Uterus (tissue), 4 donors: Measurements from ENCODE around the gene CHD3. TPM values are rescaled to one million over a fixed set of nuclear protein-coding genes. Genes with fewer than 3 reads are reported as not detected.

ENCODE experiments used
- DNase-seq, 2 donors: peaks; one replicate each; pipeline ENCODE4 v3.0.0-alpha.2; 2019 to 2020
- H3K27ac ChIP-seq, 2 donors: fragments of 200-600 bp; sonication (generic); 1 replicate in 1 of 2; 2 replicates in 1 of 2; pipeline ENCODE4 v1.5.1; 2016 to 2018
- H3K27me3 ChIP-seq, 2 donors: fragments of 200-600 bp; sonication (generic); one replicate each; pipeline ENCODE4 v1.5.1; 2018 to 2019; ENCODE audit warnings: control low read depth in 1 of 2
- H3K36me3 ChIP-seq, 2 donors: fragments of 200-600 bp; sonication (generic); one replicate each; pipeline ENCODE4 v1.5.1; 2019; ENCODE audit warnings: control low read depth in 1 of 2
- H3K4me1 ChIP-seq, 2 donors: fragments of 200-600 bp; sonication (generic); one replicate each; pipeline ENCODE4 v1.5.1; 2018 to 2019; ENCODE audit warnings: control low read depth in 1 of 2
- H3K4me3 ChIP-seq, 2 donors: fragments of 200-600 bp; sonication (generic); 1 replicate in 1 of 2; 2 replicates in 1 of 2; pipeline ENCODE4 v1.5.1; 2018 to 2019; ENCODE audit warnings: mild to moderate bottlenecking in 1 of 2
- H3K9me3 ChIP-seq, 2 donors: fragments of 200-600 bp; sonication (generic); one replicate each; pipeline ENCODE4 v1.5.1; 2019; ENCODE audit warnings: control low read depth in 1 of 2
- POLR2A ChIP-seq, 2 donors: fragments of 450-650 bp; IDR thresholded peaks; one replicate each; pipeline ENCODE4 v1.6.1; 2016; ENCODE audit warnings: antibody characterized with exemption in 2 of 2, mild to moderate bottlenecking in 1 of 2, moderate library complexity in 1 of 2
- intact Hi-C: fragments of 100-400 bp; cut with DNase I; formaldehyde crosslinking; loops from one replicate; pipeline ENCODE4 v1.15.1; 2023; ENCODE audit warnings: low total_unique reads
- total RNA-seq, 4 donors: library from RNA; depleted of rRNA in 3 of 4; stranded (reverse); fragments of >200 nt in 3 of 4; gene quantifications; one replicate each; pipeline versions ENCODE4 v1.1.0 to v1.2.4, GENCODE V29; 2014 to 2023
- TF ChIP-seq, protein P1 (sequence below), 4 experiments: fragments of 200-600 bp in 2 of 4; fragments of 450-650 bp in 2 of 4; sonication (generic) in 2 of 4; IDR thresholded peaks; one replicate each; pipeline ENCODE4 v1.5.1; 2016 to 2019; ENCODE audit warnings: antibody characterized with exemption in 4 of 4, mild to moderate bottlenecking in 2 of 4, moderate library complexity in 1 of 4
- donor health status: DM: yes; HTN: yes; CAD: no.

The CHD3 gene
- total RNA-seq, 4 donors from 2014 or later, result 81.0 to 165 (median 133) TPM

DNA sequence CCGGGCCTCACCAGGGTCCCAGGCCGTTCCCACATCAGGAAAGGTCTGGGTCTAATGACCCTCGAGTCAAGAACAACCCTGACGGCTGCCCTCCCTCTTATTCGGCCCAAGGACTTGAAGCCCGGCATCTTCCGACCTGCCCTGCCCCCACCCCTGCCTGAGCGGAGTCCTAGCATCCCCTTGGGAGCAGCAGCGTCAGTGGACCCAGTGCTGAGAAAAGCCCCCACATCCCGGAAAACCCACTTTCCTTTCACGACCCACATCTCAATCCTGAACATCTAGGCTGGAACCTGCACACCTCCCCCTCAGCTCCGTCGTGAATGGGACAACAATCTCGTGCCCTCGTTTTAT, 33.0 kb upstream of the CHD3 start:
- H3K27me3 ChIP-seq, result no peaks in the 10 kb centered on the region
- peak overlapping the region; percentile 6 to 10 for H3K4me3 ChIP-seq
- intact Hi-C loops, result no loop called here
- peak overlapping the region; percentile 90 to 98 for H3K27ac ChIP-seq
- H3K4me1 ChIP-seq, result peaks cover 0 to 9% of the 10 kb centered on the region in 2 donors
- H3K9me3 ChIP-seq, result no peaks in the 10 kb centered on the region
- no peak for TF ChIP-seq POLR2A (IDR thresholded peaks at IDR 0.05)
- TF ChIP-seq, protein P1, sequence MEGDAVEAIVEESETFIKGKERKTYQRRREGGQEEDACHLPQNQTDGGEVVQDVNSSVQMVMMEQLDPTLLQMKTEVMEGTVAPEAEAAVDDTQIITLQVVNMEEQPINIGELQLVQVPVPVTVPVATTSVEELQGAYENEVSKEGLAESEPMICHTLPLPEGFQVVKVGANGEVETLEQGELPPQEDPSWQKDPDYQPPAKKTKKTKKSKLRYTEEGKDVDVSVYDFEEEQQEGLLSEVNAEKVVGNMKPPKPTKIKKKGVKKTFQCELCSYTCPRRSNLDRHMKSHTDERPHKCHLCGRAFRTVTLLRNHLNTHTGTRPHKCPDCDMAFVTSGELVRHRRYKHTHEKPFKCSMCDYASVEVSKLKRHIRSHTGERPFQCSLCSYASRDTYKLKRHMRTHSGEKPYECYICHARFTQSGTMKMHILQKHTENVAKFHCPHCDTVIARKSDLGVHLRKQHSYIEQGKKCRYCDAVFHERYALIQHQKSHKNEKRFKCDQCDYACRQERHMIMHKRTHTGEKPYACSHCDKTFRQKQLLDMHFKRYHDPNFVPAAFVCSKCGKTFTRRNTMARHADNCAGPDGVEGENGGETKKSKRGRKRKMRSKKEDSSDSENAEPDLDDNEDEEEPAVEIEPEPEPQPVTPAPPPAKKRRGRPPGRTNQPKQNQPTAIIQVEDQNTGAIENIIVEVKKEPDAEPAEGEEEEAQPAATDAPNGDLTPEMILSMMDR (IDR thresholded peaks at IDR 0.05), result no peak
- no peaks in the 10 kb centered on the region for H3K36me3 ChIP-seq
- peak in 1 of 2 donors; percentile 55 for DNase-seq

DNA sequence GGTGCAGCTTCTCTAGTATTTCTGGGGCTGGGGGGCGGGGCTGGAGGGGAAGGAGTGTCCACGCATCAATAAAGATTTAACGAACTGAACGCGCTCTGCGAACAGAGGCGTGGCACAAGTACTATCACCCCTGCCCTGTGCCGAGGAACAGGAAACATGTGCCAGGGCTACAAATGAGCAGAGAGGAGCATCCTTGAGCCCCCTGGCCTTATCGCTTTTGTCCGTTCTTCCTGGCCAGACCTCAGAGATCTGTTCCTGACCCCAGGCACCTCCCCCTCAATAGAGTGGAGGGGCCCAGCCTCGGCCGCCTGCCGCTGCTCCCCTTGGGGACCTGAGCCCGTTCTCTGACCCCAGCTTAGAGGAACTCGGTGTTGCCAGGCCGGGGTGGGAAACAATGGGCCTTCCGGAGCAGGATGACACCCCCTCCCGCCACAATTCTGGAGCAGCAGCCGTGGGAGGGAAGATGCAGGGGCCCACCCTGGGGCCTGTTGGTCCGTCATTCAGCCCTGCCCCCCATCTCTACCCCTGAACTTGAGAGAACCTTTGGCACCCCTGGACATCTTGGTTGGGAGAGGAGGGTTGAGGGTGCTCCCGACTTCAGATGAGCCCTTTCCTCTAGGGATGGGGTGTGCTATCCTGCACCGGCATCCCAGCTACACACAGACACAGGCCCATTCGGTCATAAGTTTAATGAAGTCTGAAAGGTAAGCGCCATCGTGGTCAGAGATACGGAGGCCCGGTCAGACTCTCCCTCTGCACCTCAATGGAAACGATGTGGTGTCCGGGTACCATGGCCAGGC, 32.4 kb upstream of the CHD3 start:
- Histone ChIP-seq H3K36me3 (no peaks in the 10 kb centered on the region), H3K9me3 (no peaks in the 10 kb centered on the region), H3K27ac (peak overlapping the region; percentile 90 to 98), H3K4me1 (peaks cover 0 to 9% of the 10 kb centered on the region in 2 donors), H3K27me3 (no peaks in the 10 kb centered on the region), H3K4me3 (peak overlapping the region; percentile 58 to 80)
- intact Hi-C loops, result no loop called here
- TF ChIP-seq, protein P1 (IDR thresholded peaks at IDR 0.05), result no peak
- DNase-seq, result peak; percentile 62 to 76

DNA sequence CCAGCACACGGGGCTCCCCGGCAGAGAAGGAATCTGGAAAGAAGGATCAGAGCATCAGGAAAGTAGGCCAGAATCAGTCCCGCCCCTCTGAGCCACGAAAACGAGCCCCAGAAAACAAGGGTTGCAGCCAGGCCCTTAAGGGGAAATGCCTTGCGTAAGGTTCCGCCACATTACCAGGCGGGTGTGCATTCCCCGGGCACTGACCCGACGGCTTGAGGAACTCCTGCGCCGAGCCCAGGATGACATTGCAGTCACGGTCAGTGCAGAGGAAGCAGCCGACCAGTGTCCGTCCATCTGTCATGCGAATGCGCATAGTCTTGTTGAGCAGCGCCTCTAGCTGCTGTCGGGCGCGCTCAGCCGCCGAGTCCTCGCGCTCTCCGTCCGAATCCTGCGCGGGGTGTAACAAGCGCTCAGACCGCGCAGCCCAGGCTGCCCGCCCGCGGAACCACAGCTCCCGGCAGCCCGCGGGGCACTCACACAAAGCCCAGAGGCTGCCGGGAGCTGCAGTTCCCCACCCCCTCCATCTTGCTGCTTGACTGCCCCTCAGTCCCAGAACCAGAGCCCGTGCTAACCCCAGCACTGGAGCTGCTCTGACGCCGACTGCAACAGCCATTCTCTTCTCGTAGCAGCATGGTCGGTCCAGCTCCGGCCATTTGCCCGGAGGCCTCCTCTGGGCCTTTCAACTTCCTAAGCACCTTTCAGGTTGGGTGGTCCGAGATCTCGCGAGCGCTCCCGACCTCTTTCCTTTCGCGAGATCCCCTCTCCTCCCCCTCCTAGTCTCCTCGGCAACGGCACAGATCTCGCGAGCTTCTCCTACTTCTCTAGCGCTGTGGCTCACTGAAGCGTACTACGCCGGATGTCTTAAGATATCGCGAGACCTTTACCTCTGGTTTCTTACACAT, 31.5 kb upstream of the CHD3 start, which contains the start of gene NAA38:
Gene NAA38, minus strand, starts transcription at position 749 of the 902 bp plus-strand sequence. Its CDS starts 96 bp downstream, at position 653.
- intact Hi-C loops, result no loop called here
- H3K27me3 ChIP-seq, result no peaks in the 10 kb centered on the region
- H3K4me3 ChIP-seq, result peak within 1 kb of the TSS; percentile 58 to 80
- peak within 1 kb of the TSS; percentile 90 to 98 for H3K27ac ChIP-seq
- no peaks in the 10 kb centered on the region for H3K9me3 ChIP-seq
- TF ChIP-seq, protein P1 (IDR thresholded peaks at IDR 0.05), result peak; percentile 67 to 77 (median 72)
- peak in 1 of 2 donors; percentile 64 for TF ChIP-seq POLR2A (IDR thresholded peaks at IDR 0.05)
- H3K36me3 ChIP-seq, result no peaks in the 10 kb centered on the region
- H3K4me1 ChIP-seq, result peaks cover 0 to 9% of the 10 kb centered on the region in 2 donors
- peak; percentile 96 to 99 for DNase-seq

DNA sequence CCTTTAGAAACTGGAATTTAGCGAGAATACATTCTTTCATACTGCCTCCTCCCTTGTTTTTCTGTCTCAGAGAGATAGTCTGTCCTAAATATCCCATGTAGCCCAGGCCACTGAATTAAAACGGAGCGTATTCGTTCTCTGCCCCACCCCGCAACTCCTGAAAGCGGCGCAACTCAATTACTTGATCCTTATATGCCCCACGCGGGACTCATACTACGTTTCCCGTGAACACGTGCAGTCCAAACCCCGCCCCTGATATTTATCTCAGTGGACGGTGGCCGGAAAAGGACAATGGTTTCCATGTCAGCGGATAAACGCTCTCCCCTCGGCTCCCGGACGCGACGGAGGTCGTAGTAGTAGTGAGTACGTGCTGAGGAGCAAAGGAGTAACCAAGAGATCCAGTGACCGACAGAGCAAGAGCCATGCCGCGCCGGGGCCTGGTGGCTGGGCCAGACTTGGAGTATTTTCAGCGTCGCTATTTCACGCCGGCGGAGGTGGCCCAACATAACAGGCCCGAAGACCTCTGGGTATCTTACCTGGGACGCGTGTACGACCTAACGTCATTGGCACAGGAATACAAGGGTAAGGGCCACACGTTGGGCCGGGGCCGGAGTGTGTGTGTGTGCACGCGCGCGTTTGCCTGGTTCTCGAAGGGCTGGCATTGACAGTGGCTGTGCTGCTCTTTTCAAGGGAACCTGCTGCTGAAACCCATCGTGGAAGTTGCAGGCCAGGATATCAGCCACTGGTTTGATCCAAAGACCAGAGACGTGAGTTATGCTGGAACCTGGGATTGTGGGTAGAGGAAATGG, 30.7 kb upstream of the CHD3 start, which contains the start of gene CYB5D1:
Gene CYB5D1, plus strand, starts transcription at position 291 of the 809 bp plus-strand sequence. Its CDS starts 132 bp downstream, at position 423.
- Histone ChIP-seq H3K9me3 (no peaks in the 10 kb centered on the region), H3K27me3 (no peaks in the 10 kb centered on the region), H3K4me1 (peaks cover 0 to 9% of the 10 kb centered on the region in 2 donors), H3K4me3 (peak within 1 kb of the TSS; percentile 58 to 80), H3K27ac (peak within 1 kb of the TSS; percentile 90 to 98), H3K36me3 (no peaks in the 10 kb centered on the region)
- intact Hi-C loops, result no loop called here
- TF ChIP-seq POLR2A (IDR thresholded peaks at IDR 0.05), result peak; percentile 43 to 56
- TF ChIP-seq, protein P1 (IDR thresholded peaks at IDR 0.05), result peak in 1 of 4 experiments; percentile 23
- peak; percentile 90 to 96 for DNase-seq
